Right lobe of liver (tissue), 4 donors: ENCODE results near the gene NAGK.
"Not testable (repeated sequence)": the region's sequence is repeated elsewhere in the genome, so short reads cannot be mapped to it uniquely, and the experiment has no call there.

Experiments
- POLR2A ChIP-seq: fragments of 450-650 bp; IDR thresholded peaks from one replicate; pipeline ENCODE4 v1.6.1; 2017; ENCODE audit warnings: antibody characterized with exemption, mild to moderate bottlenecking
- TF ChIP-seq, protein P1 (sequence below), 4 donors: fragments of 200-600 bp in 3 of 4; fragments of 450-650 bp in 1 of 4; IDR thresholded peaks; one replicate each; pipeline versions ENCODE4 v1.5.1 to v1.8.0; 2016 to 2022; ENCODE audit warnings: antibody characterized with exemption in 4 of 4, mild to moderate bottlenecking in 2 of 4
- donor health status: DM: no; HTN: no; CAD: no.
- donor health status: DM: no; HTN: no; CAD: no.
- donor health status: DM: no; HTN: yes; CAD: no.

DNA sequence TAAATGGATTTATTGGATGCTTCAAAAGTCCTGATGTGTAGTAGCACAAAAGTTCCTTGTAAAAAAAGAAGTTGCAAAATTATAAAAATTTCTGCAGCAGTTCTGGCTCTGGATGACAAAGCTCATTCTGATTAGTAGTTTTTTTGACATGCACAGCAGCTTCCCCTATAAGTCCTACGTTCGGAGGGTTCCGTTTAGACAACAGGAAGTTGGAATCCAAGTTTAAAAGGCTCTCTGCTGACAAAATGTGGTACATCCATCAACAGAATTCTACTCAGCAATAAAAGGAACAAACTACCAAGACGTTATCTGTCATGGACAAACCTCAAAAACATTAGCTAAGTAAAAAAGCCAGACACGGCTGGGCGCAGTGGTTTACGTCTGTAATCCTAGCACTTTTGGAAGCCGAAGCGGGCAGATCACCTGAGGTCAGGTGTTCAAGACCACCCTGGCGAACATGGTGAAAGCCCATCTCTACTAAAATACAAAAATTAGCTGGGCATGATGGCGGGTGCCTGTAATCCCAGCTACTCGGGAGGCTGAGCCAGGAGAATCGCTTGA, 15.4 kb downstream of the NAGK start:
- TF ChIP-seq, protein P1, sequence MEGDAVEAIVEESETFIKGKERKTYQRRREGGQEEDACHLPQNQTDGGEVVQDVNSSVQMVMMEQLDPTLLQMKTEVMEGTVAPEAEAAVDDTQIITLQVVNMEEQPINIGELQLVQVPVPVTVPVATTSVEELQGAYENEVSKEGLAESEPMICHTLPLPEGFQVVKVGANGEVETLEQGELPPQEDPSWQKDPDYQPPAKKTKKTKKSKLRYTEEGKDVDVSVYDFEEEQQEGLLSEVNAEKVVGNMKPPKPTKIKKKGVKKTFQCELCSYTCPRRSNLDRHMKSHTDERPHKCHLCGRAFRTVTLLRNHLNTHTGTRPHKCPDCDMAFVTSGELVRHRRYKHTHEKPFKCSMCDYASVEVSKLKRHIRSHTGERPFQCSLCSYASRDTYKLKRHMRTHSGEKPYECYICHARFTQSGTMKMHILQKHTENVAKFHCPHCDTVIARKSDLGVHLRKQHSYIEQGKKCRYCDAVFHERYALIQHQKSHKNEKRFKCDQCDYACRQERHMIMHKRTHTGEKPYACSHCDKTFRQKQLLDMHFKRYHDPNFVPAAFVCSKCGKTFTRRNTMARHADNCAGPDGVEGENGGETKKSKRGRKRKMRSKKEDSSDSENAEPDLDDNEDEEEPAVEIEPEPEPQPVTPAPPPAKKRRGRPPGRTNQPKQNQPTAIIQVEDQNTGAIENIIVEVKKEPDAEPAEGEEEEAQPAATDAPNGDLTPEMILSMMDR (IDR thresholded peaks at IDR 0.05): not testable (repeated sequence)
- not testable (repeated sequence) for TF ChIP-seq POLR2A
